Fibroblast of peridontal ligament (primary cell): Measurements from ENCODE around the gene PARVB.

Experiments
- DNase-seq: peaks from one replicate; pipeline ENCODE4 v3.0.0-alpha.2; 2010; ENCODE audit errors: extremely low read depth

PARVB gene

DNA sequence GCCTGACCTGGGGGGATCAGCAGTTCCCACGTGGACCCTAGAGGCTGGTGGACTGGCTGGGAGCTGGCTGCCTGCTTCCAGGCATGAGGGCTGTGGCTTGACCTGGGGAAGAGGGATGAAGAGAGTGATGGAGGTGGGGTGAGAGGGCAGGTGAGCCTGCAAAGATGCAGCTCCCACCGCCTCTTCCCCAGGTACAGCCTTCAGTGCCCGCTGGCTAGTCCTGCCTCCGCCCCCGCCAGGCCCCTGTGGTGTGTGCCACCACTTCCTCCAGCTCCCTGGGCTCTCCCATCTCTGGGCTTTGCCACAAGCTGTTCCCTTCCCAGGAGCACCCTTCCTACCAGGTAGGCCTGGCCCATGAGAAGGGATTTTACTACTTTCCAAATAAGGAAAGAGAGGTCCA lies 175.8 kb downstream of the PARVB start:
- DNase-seq = no peak

DNA sequence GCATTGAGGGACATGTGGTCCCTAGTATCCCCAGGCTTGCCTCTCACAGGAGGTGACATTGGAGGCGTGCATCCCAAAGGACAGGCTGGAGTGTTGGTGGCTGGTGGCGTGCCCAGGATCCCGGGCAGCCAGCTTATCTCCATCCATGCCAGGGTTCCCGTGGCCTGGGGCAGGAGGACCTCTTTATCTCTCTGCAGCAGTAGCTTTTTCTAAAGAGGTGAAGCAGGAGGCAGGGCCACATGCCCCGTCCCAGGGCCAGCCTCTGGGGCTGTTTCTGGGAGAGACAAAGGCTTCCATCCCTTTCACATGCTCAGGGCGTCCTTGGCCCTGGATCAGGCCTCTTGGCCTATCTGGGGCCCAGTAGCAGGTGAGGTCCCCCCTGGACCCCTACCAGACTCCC lies 176.3 kb downstream of the PARVB start:
- DNase-seq = no peak

DNA sequence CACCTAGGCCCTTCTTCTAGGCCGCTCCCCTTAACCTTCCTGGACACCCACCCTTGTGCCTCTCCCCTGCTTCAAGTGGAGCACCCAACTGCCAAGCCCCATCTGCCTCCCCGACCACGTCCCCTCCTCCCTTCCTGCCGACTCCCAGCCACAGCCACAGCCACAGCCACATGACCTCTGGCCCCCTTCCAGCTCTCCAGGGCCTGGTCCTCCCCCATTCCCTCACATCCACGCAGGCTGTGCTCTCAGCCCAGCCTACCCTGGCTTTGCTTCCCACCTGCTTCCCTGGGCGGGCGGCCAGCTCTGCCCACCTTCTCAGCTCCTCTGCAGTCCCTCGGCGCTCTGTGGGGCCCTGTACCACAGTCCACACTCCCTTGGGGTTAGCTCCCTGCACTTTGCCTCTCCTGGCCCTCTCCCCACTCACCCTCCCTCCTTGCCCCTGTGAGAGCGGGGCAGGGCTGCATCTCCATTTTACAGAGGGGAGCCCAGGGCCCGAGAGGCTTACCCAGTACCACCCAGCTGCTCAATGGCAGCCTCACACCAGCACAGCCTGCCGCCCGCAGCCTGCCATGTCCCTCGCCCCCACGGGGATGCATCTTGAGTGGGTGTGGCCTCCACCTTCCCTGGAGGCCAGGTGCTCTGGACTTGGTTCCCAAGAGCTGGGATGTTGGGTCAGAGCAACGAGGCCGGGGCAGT lies 176.9 kb downstream of the PARVB start:
- no peak for DNase-seq

DNA sequence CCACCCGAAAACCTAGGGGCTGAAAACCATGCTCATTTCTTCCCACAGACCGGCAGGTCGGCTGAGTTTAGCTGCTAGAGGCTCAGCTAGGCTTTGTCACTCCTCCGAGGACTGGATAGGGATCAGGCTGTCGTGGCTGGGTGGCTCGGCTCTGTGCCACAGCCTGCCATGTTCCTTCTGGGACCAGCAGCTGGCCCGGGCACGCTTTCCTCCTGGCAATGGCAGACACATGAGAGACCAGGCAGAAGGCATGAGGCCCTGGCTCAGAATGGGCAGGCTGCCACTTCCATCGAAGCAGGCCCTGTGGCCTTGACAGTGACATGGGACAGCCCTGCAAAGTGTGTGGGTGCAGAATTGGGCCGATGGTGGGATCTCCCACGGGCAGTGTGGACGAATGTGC lies 177.6 kb downstream of the PARVB start:
- no peak for DNase-seq

DNA sequence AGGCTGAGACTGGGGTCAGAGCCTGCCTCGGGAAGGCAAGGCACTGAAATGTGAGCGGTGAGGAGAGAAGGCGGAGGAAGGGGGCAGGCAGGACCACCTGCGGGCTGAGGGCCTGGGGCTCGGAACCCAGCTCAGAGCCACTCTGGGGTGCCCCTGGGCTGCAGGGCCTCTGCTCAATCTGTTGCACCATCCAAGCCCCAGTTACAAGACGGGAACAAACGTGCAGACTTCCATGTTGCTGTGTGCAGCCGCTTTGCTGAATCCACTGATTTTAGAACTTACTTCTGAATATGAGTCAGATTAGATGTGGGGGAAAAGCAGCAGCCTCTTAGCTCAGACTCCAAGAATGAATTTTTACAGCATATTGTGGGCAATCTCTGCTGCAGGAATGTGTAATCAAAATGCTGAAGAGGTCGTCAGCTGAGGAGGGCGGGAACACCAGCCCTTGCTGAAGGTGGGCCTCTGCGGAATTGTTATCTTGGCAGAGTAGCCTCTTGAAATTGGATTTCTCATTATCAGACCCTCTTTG lies 178.2 kb downstream of the PARVB start:
- peak; percentile 94 for DNase-seq

DNA sequence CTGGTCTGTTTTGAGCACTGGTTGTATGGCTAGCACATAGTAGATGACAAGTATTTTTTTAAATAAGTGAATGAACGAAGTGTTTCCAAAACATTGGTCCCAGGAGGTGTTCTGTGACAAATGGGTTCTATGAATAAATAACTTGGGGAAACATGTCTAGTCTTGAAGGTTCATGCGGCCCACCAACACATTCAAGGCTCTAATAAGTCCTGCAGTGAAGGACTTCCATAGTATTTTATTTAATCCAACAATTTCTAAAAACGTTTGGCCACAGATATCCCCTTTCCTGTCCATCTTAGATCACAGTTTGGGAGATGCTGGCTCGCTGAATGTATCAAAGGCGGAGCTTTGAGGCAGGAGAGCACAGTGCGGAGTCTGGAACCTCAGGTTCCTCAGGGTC lies 179.1 kb downstream of the PARVB start:
- no peak for DNase-seq

DNA sequence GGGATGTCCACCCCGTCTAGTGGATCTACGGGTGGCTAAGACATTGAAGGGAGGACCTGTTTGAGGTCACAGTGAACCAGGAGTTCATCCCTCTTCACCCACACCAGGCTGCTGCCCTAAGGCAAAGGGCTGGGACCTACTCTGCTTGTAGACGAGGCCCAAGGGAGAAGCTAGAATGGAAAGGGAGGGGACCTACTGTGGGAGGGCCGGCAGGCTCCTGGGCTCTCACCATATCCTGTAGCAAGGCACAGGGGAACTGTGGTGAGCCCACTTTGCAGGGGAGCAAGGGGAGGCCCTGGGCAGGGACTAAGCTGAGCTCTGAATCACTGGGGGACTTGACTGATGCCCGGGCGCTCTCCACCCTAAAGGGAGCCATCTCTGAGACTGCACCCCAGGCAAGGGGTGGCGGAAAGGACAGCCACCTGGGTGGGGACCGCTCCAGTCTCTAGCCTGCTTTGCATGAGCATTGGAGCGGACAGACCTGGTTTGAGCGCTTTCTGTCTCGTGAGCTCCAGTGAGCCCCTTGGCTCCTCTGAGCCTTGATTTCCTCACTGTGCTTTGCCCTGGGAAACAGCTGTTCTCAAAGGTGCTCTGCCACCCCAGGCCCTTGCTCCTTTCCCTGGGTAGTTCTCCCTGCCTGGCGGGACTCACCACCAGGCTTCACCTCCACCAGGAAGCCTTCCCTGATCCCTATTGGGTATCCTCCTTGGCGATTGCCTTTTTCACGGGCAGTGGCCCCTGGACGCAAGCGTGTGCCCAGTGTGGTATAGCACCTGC lies 180.8 kb downstream of the PARVB start:
- no peak for DNase-seq

DNA sequence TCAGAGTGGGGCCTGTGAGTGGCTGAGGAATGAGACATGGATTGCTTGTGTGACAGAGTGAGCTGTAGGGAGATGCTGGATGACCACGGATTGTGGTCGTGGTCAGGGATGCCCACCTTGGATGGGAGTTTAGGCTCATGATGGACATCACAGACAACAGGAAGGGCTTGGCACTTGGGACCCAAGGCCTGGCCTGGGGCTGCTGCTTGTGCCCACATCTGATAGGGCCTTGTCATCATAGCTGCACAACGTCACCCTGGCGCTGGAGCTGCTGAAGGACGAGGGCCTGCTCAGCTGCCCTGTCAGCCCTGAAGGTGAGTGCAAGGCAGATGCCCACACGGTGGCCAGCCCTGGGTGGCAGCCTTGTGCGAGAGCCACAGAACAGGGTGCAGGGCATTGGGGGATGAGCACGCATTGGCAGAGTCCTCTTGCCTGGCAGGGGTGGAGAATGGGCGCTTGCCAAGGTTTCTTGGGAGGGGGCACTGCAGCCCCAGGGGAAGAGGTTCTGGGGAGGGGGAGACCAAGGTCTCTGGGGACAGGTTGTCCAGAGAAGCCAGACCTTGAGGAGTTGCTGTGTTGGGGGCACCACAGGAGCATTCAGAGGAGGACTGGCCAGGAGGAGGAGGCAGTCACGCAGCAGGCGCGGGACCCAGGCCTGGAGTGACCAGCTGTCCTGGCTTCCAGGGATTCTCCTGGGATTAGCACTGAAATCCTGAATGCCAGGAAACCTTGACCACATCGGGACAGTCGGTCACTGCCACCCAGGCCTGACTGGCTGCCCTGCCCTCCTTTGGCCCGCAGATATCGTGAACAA lies 181.6 kb downstream of the PARVB start:
- no peak for DNase-seq

DNA sequence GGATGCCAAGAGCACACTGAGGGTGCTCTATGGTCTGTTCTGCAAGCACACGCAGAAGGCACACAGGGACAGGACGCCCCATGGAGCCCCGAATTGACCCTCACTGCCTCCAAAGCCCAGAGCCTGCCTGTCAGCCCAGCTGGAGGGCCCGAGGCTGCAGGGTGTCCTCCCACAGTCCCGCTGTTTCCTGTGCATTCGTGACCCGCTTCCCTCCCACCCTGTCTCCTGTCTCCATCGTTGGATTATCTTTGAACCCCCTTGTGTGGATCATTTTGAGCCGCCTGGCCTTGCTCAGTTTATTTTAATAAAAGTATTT lies 182.2 kb downstream of the PARVB start:
- no peak for DNase-seq

DNA sequence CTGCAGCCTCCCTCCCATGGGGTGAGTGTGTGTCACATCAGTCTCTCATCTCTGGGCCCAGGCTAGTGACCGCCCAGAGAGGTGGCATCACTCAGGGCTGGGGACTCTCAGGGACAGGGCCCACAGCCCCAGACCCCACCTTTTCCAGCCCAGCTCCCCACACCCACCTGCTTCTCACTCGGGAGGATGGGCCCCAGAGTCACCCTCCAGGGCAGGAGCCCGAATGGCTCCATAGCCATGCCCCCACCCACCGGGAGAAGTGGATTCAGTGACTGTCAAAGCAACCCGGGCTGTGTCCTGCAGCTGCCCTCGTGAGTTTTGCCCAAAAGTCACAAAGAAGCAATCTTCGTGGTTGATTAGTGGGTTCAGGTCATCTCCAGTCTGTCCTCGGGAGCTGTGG lies 182.6 kb downstream of the PARVB start:
- no peak for DNase-seq

DNA sequence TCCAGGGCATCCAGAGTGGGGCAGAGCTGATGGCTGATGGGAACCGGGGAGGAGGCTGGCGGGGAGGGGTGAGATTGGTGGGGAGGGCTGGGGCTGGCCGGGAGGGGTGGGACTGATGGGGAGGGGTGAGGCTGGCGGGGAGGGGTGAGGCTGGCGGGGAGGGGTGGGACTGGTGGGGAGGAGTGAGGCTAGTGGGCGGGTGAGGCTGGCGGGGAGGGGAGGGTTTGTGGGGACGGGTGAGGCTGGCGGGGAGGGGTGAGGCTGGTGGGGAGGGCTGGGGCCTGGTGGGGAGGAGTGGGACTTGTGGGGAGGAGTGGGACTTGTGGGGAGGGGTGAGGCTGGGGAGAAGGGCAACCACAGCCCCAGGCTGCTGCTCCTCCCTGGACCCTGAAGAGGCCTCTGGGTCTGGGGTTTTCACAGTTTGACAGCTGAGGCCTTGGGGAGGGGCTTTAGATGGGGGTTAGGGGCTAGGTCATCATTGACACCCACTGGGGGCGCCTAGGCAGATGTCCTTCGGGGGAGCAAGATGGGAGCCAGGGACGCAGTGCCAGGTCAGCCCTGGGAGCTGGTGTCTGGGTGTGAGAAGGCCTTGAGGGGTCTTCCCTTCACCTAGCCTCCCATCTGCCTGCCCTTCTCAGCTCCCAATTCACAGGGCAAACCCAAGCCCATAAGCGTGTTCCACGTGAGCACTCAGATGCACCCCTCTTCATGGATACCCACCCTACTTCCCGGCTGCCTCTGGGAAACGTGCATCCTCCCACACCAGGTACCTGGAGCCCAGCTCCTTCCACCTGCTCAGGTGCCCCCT lies 183.3 kb downstream of the PARVB start:
- no peak for DNase-seq

DNA sequence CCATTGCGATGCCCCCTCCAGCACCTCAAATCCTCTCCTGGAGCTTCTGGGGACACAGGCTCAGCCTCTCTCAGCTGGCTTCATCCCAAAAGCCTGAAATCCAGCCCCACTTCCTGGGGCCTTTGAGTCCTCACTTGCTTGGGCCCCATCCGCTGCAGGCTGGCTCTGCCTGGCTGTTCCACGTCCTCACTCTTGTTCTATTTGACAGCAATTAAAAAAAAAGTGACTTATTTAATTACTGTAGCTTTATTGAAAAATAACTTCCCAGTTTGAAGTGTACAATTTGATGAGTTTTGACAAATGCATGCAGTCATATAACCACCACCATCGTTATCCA lies 183.8 kb downstream of the PARVB start:
- no peak for DNase-seq

DNA sequence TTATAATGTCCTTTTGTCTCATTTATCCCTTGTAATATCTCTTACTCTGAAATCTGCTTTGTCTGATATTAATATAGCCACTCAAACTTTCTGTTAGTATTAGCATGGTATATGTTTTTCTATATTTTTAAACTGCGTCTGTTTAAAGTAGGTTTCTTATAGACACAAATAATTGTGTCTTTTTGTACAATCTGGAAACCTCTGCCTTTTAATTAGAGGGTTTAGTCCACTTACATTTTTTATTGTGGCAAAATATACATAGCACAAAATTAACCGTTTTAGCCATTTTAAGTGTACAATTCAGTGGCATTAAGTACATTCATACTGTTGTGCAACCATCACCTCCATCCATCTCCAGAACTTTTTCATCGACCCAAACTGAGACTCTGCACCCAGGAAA lies 185.2 kb downstream of the PARVB start:
- DNase-seq = no peak

DNA sequence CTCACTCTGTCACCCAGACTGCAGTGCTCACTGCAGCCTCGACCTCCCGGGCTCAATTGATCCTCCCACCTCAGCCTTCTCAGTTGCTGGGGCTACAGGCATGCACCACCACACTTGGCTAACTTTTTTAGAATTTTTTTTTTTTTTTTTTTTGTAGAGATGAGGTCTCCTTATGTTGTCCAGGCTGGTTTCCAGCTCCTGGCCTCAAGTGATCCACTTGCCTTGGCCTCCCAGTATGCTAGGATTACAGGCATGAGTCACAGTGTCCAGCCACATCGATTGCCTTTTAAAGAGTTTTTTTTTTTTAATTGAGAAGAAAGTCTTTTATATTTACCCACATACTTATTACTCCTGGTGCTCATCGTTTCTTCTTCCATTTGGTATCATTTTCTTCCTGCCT lies 186.6 kb downstream of the PARVB start:
- DNase-seq = peak; percentile 82

DNA sequence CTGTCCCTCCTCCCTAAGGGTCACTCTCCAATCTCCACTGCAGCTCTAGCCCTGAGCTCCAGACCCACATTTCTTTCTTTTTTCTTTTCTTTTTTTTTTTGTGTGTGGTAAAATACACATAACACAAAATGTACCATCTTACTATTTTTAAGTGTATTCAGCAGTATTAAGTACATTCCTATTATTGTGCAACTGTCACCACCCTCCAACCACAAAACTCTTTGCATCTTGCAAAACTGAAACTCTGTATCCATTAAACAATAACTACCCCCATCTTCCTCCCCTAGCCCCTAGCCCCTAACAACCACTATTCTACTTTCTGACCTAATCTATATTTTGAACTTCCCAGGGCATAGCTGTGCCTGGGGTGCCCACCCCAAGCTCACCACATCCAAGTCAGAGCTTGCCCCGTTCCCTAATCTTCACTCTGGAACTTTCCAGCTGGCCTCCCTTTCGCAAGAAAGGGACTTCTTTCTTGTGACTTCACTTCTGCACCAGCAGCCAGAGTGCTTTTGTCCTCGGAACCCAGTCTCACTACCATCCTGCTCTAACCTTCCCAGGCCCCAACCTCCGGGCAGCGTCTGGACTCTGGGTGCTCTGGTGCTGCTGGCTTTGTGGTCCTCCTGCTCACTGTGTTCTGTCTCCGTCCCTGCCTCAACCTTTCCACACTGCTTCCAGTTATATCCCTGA lies 187.3 kb downstream of the PARVB start:
- DNase-seq = peak; percentile 9

DNA sequence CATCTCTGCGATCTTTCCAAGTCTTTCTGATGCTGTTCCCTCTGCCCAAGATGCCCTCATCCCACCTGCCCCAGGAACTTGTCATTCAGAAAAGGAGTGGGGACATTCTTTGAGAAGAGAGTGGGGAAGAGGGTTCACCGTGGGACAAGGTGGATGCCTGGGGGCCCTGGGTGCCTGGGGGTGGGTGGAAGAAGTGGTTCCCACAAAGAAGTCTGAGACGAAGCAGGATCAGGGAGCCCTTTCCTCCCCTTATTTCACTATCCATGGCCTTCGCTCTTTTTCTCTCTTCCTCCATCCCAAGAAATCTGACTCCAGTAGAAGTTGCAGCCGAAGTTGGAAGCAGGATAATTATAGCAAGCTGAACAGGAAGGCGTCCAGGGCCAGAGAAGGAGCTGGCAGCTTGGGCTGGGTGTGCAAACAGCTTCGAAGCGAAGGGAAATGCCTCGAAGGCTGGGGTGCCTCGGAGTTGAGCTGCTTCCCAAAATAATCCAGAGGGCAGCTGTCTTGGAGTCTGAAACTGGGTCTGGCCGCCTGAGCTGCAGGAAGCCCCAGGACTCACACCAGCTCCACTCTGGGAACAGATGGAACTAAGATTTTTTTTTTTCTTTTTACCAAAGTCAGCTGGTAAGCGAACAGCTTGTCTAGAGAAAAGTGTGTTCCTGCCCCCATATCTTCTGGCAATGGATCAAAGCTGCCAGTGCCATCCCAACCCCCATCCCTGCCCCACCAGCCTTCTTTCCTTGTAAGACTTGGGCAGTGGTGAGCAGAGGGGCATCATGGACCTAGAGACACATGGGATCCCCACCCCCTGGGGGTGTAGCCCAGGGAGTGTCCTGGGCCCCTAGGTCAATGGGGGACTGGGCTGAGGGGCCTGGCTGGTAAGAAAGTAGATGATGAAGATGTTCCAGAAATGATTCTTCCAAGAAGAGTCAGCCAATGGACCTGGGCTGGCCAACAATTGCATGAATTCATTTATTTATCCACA lies 188.1 kb downstream of the PARVB start:
- peak; percentile 82 for DNase-seq

DNA sequence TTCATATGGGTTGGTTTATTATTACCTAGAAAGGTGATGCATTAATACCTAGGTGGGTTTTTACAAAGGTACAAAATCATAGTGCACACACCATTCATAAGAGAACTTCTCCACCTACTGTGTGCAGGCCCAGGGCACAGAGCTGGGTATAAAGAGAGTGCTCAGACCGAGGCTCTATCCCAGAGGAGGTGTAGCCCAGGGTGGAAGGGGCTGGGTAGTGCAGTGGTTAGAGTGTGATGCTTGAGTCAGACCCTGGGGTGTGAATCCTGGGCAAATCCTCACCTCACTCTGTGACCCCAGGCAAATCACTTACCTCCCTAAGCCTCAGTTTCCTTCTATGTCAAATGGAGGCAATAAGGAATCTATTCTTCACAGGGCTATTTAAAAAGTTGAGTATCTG lies 188.8 kb downstream of the PARVB start:
- no peak for DNase-seq

DNA sequence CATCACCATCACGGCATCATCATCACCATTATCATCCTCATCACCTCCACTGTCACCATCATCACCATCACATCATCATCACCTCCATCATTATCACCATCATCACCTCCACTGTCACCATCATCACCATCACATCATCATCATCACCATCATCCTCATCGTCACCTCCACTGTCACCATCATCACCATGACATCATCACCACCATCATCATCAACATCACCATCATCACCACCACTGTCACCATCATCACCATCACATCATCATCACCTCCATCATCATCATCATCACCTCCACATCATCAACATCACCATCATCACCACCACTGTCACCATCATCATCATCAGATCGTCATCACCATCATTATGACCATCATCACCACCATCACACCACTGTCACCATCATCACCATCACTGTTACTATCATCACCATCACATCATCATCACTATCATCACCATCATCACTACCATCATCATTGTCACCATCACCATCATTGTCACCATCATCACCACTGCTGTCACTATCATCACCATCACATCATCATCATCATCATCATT lies 189.5 kb downstream of the PARVB start:
- DNase-seq = no peak

DNA sequence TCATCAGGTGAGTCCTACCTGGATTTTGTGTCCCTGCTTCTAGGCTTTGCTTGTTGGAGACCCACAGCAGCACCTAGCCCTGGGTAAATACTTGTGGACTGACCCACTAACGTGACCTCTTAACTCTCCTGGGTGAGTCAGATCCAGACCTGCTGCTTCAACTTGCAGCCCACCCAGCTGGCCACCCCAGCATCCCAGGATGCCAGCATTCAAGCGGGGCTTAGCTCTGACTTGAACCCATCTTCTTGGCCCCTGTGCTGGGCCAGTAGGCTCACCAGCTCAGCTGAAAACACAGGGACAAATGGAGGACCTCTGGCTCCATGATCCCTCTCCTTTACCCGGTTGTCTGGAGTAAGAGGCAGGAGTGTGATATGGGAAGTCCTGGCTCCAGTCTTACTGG lies 190.1 kb downstream of the PARVB start:
- no peak for DNase-seq

DNA sequence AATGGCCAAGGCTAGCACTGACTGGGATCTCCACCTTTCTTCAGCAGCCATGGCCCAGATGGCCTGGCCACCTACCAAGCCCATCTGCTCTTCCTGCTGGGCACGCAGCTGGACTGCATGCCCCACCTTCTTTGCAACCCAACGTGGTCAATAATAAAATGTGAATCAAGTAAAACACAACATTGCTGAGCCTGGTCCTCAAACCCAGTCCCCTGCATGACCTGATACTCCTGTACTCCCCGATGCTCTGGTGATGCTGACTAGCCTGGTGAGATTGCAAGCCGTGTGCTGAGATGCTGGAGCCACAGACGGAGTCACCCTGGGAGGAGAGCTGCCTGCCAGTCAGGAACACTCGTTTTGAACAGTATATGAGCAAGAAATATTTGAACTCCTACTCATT lies 190.7 kb downstream of the PARVB start:
- DNase-seq = no peak
